ENCODE results near the gene ATP6V1G1. TPM values are rescaled to one million over a fixed set of nuclear protein-coding genes. Genes with fewer than 3 reads are reported as not detected.

ATP6V1G1 gene, protein sequence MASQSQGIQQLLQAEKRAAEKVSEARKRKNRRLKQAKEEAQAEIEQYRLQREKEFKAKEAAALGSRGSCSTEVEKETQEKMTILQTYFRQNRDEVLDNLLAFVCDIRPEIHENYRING
- total RNA-seq: 100 to 1,000 TPM; 151 to 210 (median 185) TPM

DNA sequence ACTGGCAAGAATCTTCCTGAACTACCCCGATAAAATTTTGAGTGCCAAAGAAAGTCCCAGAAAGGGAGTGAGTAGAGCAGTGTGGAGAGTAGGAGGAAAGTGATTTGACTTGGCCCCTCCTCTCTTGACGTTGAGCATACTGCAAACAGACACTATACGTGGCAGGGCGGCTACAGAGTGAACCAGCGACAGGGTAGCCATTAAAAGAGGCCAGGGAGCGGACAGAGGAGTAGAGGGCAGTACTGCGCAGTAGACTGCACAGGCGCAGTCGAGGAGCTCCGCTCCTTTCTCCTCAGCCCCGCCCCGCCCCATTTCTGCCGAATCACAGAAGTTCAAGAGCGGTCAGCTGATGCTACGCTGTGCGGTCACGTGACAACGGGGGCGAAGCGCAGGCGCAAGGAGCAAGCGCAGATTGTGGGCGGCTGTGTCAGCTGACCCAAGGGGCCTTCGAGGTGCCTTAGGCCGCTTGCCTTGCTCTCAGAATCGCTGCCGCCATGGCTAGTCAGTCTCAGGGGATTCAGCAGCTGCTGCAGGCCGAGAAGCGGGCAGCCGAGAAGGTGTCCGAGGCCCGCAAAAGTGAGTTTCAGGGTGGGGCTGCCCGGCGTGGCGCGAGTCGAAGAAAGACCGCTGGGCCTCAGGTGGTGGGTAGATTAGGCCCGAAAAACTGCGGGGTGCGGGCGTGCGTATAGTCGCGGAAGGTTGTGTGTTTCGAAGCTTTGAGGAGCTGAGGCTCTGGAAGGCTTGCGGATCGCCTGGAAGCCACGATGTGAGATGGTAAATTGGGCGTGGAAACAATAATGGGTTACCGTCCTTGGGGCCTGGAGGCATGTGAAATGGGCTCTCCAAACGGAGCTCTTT lies at the start of gene ATP6V1G1:
ATP6V1G1 (plus strand) TSS at position 425 of the 858 bp plus-strand sequence; CDS start at position 495, 70 bp downstream.
- Histone ChIP-seq H3K4me3 (peak within 1 kb of the TSS; percentile 81 to 90 (median 88)), H3K9me3 (no peaks in the 10 kb centered on the region), H3K4me1 (peaks cover 35 to 50% (median 37%) of the 10 kb centered on the region in 3 donors), H3K27me3 (no peaks in the 10 kb centered on the region), H3K27ac (peak within 1 kb of the TSS; percentile 90 to 97 (median 96)), H3K36me3 (peaks cover 0 to 2% (median 0%) of the 10 kb centered on the region in 3 donors)
- TF ChIP-seq, protein P1, sequence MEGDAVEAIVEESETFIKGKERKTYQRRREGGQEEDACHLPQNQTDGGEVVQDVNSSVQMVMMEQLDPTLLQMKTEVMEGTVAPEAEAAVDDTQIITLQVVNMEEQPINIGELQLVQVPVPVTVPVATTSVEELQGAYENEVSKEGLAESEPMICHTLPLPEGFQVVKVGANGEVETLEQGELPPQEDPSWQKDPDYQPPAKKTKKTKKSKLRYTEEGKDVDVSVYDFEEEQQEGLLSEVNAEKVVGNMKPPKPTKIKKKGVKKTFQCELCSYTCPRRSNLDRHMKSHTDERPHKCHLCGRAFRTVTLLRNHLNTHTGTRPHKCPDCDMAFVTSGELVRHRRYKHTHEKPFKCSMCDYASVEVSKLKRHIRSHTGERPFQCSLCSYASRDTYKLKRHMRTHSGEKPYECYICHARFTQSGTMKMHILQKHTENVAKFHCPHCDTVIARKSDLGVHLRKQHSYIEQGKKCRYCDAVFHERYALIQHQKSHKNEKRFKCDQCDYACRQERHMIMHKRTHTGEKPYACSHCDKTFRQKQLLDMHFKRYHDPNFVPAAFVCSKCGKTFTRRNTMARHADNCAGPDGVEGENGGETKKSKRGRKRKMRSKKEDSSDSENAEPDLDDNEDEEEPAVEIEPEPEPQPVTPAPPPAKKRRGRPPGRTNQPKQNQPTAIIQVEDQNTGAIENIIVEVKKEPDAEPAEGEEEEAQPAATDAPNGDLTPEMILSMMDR (IDR thresholded peaks at IDR 0.05): peak in 4 of 6 experiments; percentile 6 to 42 (median 14)
- TF ChIP-seq POLR2A (IDR thresholded peaks at IDR 0.05): peak in 3 of 4 donors; percentile 85 to 95 (median 89)
- intact Hi-C loops (cut with DNase I): loop anchor here (10.0 kb wide), 1 partner anchor 83 kb away; the partner anchor contains the start of gene WHRN
- WGBS, 2 donors: 1 to 2% methylated on average over 22 to 34 of the region's 52 CpGs
- DNase-seq: peak; percentile 98

DNA sequence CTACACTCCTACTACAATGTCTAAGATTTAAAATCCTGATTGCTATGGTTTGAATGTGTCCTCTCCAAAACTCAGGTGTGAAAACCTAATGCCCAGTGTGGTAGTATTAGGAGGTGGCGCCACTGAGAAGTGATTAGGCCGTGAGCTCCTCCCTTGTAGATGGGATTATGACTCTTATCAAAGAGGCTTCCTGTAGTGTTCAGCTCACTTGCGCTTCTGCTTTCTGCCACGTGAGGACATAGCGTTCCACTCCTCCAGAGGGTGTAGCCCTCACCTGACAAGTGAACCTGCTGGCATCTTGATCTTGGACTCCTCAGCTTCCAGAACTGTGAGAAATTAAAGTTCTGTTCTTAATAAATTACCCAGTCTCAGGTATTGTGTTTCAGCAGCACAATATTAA lies 49.3 kb upstream of the ATP6V1G1 start:
- intact Hi-C loops (cut with DNase I): no loop called here
- H3K27ac ChIP-seq: no peak overlapping the region
- WGBS, 2 donors: 18 to 48% methylated on average over 5 of the region's 5 CpGs
- TF ChIP-seq POLR2A (IDR thresholded peaks at IDR 0.05): no peak
- TF ChIP-seq, protein P1 (IDR thresholded peaks at IDR 0.05): peak in 1 of 6 experiments; percentile 26
- no peaks in the 10 kb centered on the region for H3K4me1 ChIP-seq
- H3K36me3 ChIP-seq: no peaks in the 10 kb centered on the region
- H3K27me3 ChIP-seq: no peaks in the 10 kb centered on the region
- no peaks in the 10 kb centered on the region for H3K9me3 ChIP-seq
- no peak for DNase-seq
- H3K4me3 ChIP-seq: no peak overlapping the region

DNA sequence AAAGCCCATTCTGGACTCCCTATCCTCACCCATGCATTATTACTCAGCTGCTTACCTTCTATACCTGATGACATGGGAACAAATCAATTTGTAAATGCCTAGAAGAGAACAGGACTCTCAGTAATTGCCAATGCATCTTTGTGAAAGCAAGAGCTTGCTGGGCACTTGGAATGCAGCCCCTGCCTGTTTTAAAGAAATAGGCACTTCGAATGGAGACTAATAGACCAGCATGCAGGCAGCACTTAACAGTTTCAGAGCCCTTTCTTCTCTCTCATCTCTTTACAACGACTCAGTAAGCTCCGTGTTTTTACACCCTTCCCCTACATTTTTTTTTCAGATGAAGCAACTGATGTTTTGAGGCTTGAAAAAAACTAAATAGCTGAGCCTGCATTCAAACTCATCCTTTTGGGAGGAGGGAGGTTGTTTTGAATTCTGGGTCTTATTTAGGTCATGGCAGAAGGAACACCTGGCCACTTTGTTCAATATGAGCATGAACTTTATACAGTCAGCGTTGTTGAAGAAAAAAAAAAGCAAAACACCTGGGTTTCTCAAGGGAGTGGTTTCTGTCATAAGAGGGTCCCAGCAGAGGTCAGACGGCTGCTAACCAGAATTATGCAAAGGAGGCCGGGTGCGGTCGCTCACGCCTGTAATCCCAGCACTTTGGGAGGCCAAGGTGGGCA lies 47.7 kb upstream of the ATP6V1G1 start:
- H3K4me1 ChIP-seq: no peaks in the 10 kb centered on the region
- no peaks in the 10 kb centered on the region for H3K36me3 ChIP-seq
- DNase-seq: no peak
- WGBS, 2 donors: 48 to 69% methylated on average over 8 to 9 of the region's 9 CpGs
- H3K4me3 ChIP-seq: no peak overlapping the region
- no peaks in the 10 kb centered on the region for H3K9me3 ChIP-seq
- no peaks in the 10 kb centered on the region for H3K27me3 ChIP-seq
- intact Hi-C loops (cut with DNase I): no loop called here
- TF ChIP-seq POLR2A (IDR thresholded peaks at IDR 0.05): no peak
- TF ChIP-seq, protein P1 (IDR thresholded peaks at IDR 0.05): no peak
- H3K27ac ChIP-seq: no peak overlapping the region

DNA sequence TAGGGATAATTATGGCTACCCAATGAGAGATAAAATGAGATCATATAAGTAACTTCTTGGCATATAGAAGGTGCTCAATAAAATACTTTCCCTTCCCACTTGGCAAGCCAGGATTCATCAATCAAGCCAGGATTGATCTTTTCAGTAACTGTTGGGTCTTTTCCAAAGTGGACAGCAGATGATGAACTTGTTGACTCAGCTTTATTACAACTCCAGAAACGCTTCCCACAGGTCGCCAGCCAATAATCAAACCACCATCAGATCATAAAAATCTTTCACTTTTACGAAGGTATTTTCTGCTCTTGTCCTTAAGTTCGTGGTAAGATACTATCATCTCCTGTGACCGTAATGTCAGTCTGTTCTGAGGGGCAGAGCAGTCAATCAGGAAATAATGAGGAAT lies 42.5 kb upstream of the ATP6V1G1 start:
- no peaks in the 10 kb centered on the region for H3K9me3 ChIP-seq
- no peak for DNase-seq
- intact Hi-C loops (cut with DNase I): no loop called here
- no peaks in the 10 kb centered on the region for H3K4me1 ChIP-seq
- TF ChIP-seq POLR2A (IDR thresholded peaks at IDR 0.05): no peak
- TF ChIP-seq, protein P1 (IDR thresholded peaks at IDR 0.05): no peak
- peaks cover 0 to 18% (median 0%) of the 10 kb centered on the region in 4 donors for H3K27me3 ChIP-seq
- 61 to 71% methylated on average over 5 of the region's 5 CpGs for WGBS, 2 donors
- H3K36me3 ChIP-seq: no peaks in the 10 kb centered on the region
- H3K27ac ChIP-seq: no peak overlapping the region
- H3K4me3 ChIP-seq: no peak overlapping the region
